ENCODE results near the gene TNNT1. TPM values are rescaled to one million over a fixed set of nuclear protein-coding genes. Genes with fewer than 3 reads are reported as not detected.
A peak's percentile ranks its signal among the peaks of the same experiment; 100 is the strongest.

TNNT1 gene
- total and polyA plus RNA-seq, 8 donors, result 1.1 to 4.3 (median 1.6) TPM; not detected in 1

- H3K27me3 ChIP-seq, result peaks cover 50 to 100% of the 10 kb centered on the region in 2 donors
- no peaks in the 10 kb centered on the region for H3K36me3 ChIP-seq
- intact Hi-C loops (cut with DNase I), result no loop called here
Observed at GRCh38 chr19:55161571-55162322, 12.7 kb upstream of the TNNT1 start.

GRCh38 chr19:55160986-55161365 is 12.0 kb upstream of the TNNT1 start:
- Histone ChIP-seq H3K27me3 (peaks cover 55 to 100% of the 10 kb centered on the region in 2 donors), H3K36me3 (no peaks in the 10 kb centered on the region), H3K4me3 (no peak overlapping the region), H3K4me1 (peaks cover 0 to 8% of the 10 kb centered on the region in 2 donors), H3K9me3 (no peaks in the 10 kb centered on the region), H3K27ac (no peak overlapping the region)
- intact Hi-C loops (cut with DNase I), result no loop called here
- ATAC-seq, result no peak
- TF ChIP-seq CTCF (IDR thresholded peaks at IDR 0.05), result no peak
- peak in 1 of 4 donors; percentile 70 for DNase-seq

More at GRCh38 chr19:55161571-55162322, 12.7 kb upstream of the TNNT1 start:
- TF ChIP-seq CTCF (IDR thresholded peaks at IDR 0.05), result no peak
- ATAC-seq (no peak), DNase-seq (peak in 1 of 4 donors; percentile 78)
- Histone ChIP-seq H3K27ac (no peak overlapping the region), H3K4me3 (no peak overlapping the region), H3K9me3 (no peaks in the 10 kb centered on the region), H3K4me1 (peaks cover 0 to 5% of the 10 kb centered on the region in 2 donors)

- Histone ChIP-seq H3K36me3 (no peaks in the 10 kb centered on the region), H3K27me3 (peaks cover 50 to 97% of the 10 kb centered on the region in 2 donors), H3K9me3 (no peaks in the 10 kb centered on the region), H3K4me1 (peaks cover 0 to 9% of the 10 kb centered on the region in 2 donors), H3K27ac (no peak overlapping the region), H3K4me3 (no peak overlapping the region)
- TF ChIP-seq CTCF (IDR thresholded peaks at IDR 0.05), result peak; percentile 70 to 78
- intact Hi-C loops (cut with DNase I), result no loop called here
- ATAC-seq (peak; percentile 98), DNase-seq (peak; percentile 25 to 96 (median 81))
Observed at GRCh38 chr19:55160128-55160985, 11.4 kb upstream of the TNNT1 start.

- Histone ChIP-seq H3K9me3 (no peaks in the 10 kb centered on the region), H3K27me3 (peaks cover 50 to 91% of the 10 kb centered on the region in 2 donors), H3K4me3 (no peak overlapping the region), H3K36me3 (no peaks in the 10 kb centered on the region), H3K4me1 (peaks cover 0 to 9% of the 10 kb centered on the region in 2 donors), H3K27ac (no peak overlapping the region)
- no peak for TF ChIP-seq CTCF (IDR thresholded peaks at IDR 0.05)
- ATAC-seq (no peak), DNase-seq (peak in 1 of 4 donors; percentile 45)
- intact Hi-C loops (cut with DNase I), result no loop called here
Observed at GRCh38 chr19:55158848-55159749, 10.1 kb upstream of the TNNT1 start.
